Transverse colon (tissue), 4 donors: Measurements from ENCODE around the gene RRM2.

ENCODE experiments used
- CTCF ChIP-seq, 5 experiments: fragments of 200-600 bp in 3 of 5; fragments of 450-650 bp in 2 of 5; sonication (generic) in 3 of 5; IDR thresholded peaks; 1 replicate in 2 of 5; 2 replicates in 3 of 5; pipeline ENCODE4 v1.5.1; 2016 to 2017; ENCODE audit warnings: antibody characterized with exemption in 5 of 5, inconsistent platforms in 3 of 5, mild to moderate bottlenecking in 2 of 5, moderate library complexity in 1 of 5
- POLR2AphosphoS5 ChIP-seq, 3 donors: sonication (generic); formaldehyde crosslinking; IDR thresholded peaks; one replicate each; pipeline ENCODE4 v1.6.1; 2016; ENCODE audit warnings: antibody characterized with exemption in 3 of 3

- TF ChIP-seq POLR2AphosphoS5 (IDR thresholded peaks at IDR 0.05) (no peak), CTCF (IDR thresholded peaks at IDR 0.05) (no peak)
These were observed 37.1 kb downstream of the RRM2 start for GRCh38 chr2:10159581-10160131.
